NCI-H2227 (cell line): ENCODE measurements around the gene PRKAR1B.

Experiments
- DNase-seq: peaks from one replicate; lab custom pipeline; 2025; ENCODE audit not compliant: unreplicated experiment; lab: John Stamatoyannopoulos, UW

PRKAR1B gene

GRCh38 chr7:514651-515598, 212.2 kb downstream of the PRKAR1B start:
- no peak for DNase-seq

GRCh38 chr7:514242-514641, 212.8 kb downstream of the PRKAR1B start:
- no peak for DNase-seq

GRCh38 chr7:513521-514166, 213.4 kb downstream of the PRKAR1B start:
- DNase-seq: no peak

- no peak for DNase-seq
Measured at GRCh38 chr7:512541-513311, 214.4 kb downstream of the PRKAR1B start.

- no peak for DNase-seq
Measured at GRCh38 chr7:512146-512510, 215.0 kb downstream of the PRKAR1B start.

- DNase-seq: no peak
Measured at GRCh38 chr7:511476-512145, 215.5 kb downstream of the PRKAR1B start.

- no peak for DNase-seq
Measured at GRCh38 chr7:510782-511281, 216.2 kb downstream of the PRKAR1B start.

- no peak for DNase-seq
Measured at GRCh38 chr7:510131-510481, 217.0 kb downstream of the PRKAR1B start.

- DNase-seq: no peak
Measured at GRCh38 chr7:509426-510130, 217.5 kb downstream of the PRKAR1B start.

- DNase-seq: no peak
Measured at GRCh38 chr7:508461-509170, 218.5 kb downstream of the PRKAR1B start.

- DNase-seq: no peak
Measured at GRCh38 chr7:507623-508300, 219.3 kb downstream of the PRKAR1B start.

- DNase-seq: no peak
Measured at GRCh38 chr7:506921-507622, 220.0 kb downstream of the PRKAR1B start.

GRCh38 chr7:506391-506831, 220.7 kb downstream of the PRKAR1B start:
- DNase-seq: no peak

- DNase-seq: no peak
Measured at GRCh38 chr7:505171-505570, 221.9 kb downstream of the PRKAR1B start.

GRCh38 chr7:504221-505111, 222.6 kb downstream of the PRKAR1B start:
- DNase-seq: no peak

GRCh38 chr7:503575-504111, 223.4 kb downstream of the PRKAR1B start:
- no peak for DNase-seq

- DNase-seq: no peak
Measured at GRCh38 chr7:502296-502695, 224.8 kb downstream of the PRKAR1B start.
